ENCODE data around the gene ADAM15.

- TF ChIP-seq CTCF (IDR thresholded peaks at IDR 0.05) (peak; percentile 96 to 100 (median 99)), POLR2A (IDR thresholded peaks at IDR 0.05) (no peak), POLR2AphosphoS5 (IDR thresholded peaks at IDR 0.05) (peak; percentile 82 to 97 (median 95))
Measured at GRCh38 chr1:155017041-155017945, 33.8 kb upstream of the ADAM15 start.

All from breast epithelium (tissue), 3 donors.